M059J (cell line): ENCODE data around the gene CEP112. TPM values are rescaled to one million over a fixed set of nuclear protein-coding genes. Genes with fewer than 3 reads are reported as not detected.
"Not testable (repeated sequence)": the region's sequence is repeated elsewhere in the genome, so short reads cannot be mapped to it uniquely, and the experiment has no call there.

Experiments
- DNase-seq: peaks from one replicate; pipeline ENCODE4 v3.0.0-alpha.2; 2012; ENCODE audit warnings: low read depth
- total RNA-seq: library from RNA; depleted of rRNA; stranded (reverse); fragments of >200 nt; shearing (Covaris generic); gene quantifications from 2 replicates; pipeline ENCODE4 v1.2.3, GENCODE V29; 2014

CEP112 gene
- total RNA-seq, 1 experiment from 2014 or later: 5.9 TPM

DNA sequence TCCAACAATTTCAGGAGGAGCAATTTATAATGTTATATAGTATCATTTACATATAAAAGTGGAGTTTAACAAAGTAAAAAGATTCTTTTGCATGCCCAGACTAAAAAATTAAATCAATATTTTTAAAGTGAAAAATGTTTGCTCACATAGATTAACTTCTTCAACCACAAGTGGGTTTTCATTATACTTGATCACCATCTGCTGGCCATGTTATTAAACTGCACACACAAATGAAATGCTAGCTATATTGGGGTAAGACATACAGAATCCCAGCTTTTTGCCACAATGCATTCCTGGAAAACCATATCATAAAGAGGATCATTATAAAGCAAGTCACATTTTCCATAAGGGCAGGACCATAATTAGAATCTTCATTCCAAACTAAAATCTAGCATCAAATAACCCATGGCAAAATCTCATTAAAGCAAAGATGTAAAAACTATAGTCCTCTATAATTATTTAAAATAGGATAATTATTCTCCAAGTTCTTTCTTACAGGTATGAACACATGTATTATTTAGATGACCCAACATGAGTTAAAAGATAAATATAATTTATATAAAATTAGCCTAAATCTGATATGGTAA is 26.3 kb downstream of the CEP112 start:
- DNase-seq: peak; percentile 51

- not testable (repeated sequence) for DNase-seq
These were observed 36.9 kb downstream of the CEP112 start for GRCh38 chr17:66155055-66155454.

GRCh38 chr17:66152756-66153155 is 39.2 kb downstream of the CEP112 start:
- peak; percentile 27 for DNase-seq

GRCh38 chr17:66150708-66151107 is 41.2 kb downstream of the CEP112 start:
- no peak for DNase-seq

- no peak for DNase-seq
These were observed 42.4 kb downstream of the CEP112 start for GRCh38 chr17:66149562-66149961.

- DNase-seq: no peak
These were observed 45.5 kb downstream of the CEP112 start for GRCh38 chr17:66146394-66146793.

GRCh38 chr17:66143657-66144282 is 48.2 kb downstream of the CEP112 start:
- no peak for DNase-seq

DNA sequence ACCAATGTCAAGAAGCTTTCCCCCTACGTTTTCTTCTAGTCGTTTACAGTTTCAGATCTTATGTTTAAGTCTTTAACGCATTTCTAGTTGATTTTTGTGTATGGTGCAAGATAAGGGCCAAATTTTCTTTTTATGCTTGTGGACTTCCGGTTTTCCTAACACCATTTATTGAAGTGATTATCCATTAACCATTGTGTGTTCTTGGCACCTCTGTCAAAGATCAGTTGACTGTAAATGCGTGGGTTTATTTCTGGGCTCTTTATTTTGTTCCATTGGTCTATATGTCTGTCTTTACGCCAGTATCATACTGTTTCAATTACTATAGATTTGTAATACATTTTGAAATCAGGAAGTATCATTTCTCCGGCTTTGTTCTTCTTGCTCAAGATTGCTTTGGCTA is 49.5 kb downstream of the CEP112 start:
- no peak for DNase-seq

- DNase-seq: no peak
These were observed 53.8 kb downstream of the CEP112 start for GRCh38 chr17:66138120-66138519.

- no peak for DNase-seq
These were observed 56.0 kb downstream of the CEP112 start for GRCh38 chr17:66135896-66136295.

GRCh38 chr17:66135219-66135618 is 56.7 kb downstream of the CEP112 start:
- DNase-seq: no peak

DNA sequence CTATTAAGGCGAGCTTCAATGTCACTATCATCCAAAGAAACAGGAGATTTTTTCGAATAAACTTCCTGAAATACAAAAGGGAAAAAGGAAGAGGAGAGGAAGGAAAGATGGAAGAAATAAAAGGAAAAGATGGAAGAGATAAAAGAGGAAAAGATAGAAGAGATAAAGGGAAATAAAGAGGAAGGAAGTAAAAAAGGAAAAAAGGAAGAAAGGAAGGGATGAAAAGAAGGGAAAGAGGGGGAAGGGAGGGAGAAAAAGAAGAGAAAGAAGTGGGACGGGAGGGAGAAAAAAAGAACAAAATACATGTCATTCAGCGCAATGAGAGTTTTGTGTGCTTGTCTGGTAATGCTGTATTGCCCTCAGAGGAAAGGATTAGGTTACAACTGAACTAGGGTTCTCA is 62.2 kb downstream of the CEP112 start:
- no peak for DNase-seq

GRCh38 chr17:66126231-66126630 is 65.7 kb downstream of the CEP112 start:
- no peak for DNase-seq

DNA sequence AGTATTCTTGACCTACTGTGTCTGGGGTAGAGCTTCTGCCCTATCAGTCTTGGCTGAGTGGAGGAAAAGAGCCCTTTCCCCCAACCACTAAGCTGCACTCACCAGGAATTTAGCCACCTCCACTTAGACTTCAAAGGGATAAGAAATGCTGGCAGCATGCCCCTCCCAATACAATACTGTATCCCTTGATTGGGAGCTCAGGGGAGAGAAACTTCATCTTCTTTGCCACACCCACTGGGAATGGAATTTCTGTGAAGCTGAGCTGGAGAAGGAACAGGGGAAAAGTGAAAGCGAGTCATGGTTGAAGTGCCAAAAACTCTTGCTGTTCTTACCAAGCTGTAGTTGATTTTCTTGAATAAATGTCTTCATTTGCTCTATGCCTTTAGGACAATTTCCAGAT is 68.8 kb downstream of the CEP112 start:
- peak; percentile 13 for DNase-seq

DNA sequence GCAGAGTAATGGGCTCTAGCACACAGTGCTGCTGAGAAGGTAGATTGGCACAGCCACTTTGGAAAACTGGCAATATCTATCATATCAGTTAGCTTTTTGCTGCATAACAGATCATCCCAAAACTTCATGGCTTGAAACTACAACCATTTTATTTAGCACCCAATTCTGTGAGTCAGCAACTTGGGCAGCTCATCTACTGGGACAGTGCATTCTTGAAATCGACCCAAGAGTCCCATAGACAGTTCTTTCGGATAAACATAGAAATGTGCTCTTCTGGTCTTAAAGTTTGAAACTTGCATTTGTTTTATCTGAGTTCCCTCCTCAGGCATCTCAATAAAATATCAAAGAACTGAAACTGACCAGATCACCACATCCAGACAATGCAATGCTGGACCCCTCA is 76.7 kb downstream of the CEP112 start:
- DNase-seq: peak; percentile 55

DNA sequence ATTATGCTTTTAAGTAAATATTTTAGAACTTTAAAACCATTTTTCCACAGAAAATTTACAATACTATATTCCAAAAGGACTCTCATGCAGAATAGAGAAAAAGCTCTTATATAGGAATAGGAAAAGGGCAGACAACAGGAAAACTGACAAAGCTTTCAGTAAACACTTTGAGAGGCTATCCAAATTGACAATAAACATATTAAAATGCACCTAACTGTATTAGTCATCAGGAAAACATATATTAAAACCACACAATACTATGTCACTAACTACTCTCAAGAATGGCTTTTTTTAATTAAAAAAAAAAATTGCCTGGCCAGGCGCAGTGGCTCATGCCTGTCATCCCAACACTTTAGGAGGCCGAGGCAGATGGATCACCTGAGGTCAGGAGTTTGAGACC is 77.3 kb downstream of the CEP112 start:
- no peak for DNase-seq

- no peak for DNase-seq
These were observed 84.2 kb downstream of the CEP112 start for GRCh38 chr17:66107731-66108130.

DNA sequence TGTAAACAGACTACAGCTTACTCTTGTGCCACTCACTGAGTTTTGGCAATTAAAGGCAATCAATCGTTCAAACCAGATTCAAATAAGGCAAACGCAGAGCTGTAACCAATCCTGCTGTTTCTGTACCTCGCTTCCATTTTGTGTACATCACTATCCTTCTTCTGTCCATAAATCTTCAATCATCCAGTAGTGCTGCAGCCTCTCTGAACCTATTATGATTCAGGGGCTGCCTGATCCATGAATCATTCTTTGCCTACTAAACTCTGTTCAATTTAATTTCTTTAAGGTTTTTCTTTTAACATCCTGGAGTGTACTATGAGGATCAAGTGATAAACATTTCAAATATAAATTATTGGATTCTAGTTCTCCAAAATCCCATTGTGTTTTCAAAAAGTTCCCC is 93.9 kb downstream of the CEP112 start:
- peak; percentile 3 for DNase-seq

DNA sequence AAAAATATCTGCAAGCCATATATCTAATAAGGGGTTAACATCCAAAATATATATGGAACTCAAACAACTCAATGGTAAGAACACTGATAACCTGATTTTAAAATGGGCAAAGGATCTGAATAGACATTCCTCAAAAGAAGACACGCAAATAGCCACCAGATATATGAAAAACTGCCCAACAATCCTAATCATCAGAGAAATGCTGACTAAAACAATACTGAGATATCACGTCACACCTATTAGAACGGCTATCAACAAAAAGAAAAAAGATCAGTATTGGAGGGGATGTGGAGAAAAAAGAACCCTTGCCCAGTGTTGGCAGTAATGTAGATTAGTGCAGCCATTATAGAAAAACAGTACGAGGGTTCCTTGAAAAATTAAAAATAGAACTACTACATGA is 97.2 kb downstream of the CEP112 start:
- DNase-seq: no peak

GRCh38 chr17:66091445-66092080 is 100.4 kb downstream of the CEP112 start:
- no peak for DNase-seq

- no peak for DNase-seq
These were observed 102.2 kb downstream of the CEP112 start for GRCh38 chr17:66089764-66090163.

- no peak for DNase-seq
These were observed 103.8 kb downstream of the CEP112 start for GRCh38 chr17:66088173-66088572.

- no peak for DNase-seq
These were observed 104.9 kb downstream of the CEP112 start for GRCh38 chr17:66087073-66087472.
